WTC11 (cell line): ENCODE data around the gene ACOT2. TPM values are rescaled to one million over a fixed set of nuclear protein-coding genes. Genes with fewer than 3 reads are reported as not detected.

Experiments used
- ATAC-seq: fragments of 200-7000 bp; cut with Tn5 transposase; 2 replicates; pipeline ENCODE4 v1.10.0; 2021; ENCODE audit warnings: mild to moderate bottlenecking, moderate library complexity
- CTCF ChIA-PET: fragments of 300-600 bp; sonication (Branson Sonifier 250); formaldehyde crosslinking; loops from one replicate; lab custom pipeline; 2021; ENCODE audit warnings: antibody characterized with exemption; lab: Charles Lee
- POLR2A ChIA-PET: fragments of 350-600 bp; sonication (Branson Sonifier 250); formaldehyde crosslinking; loops from one replicate; lab custom pipeline; 2021; ENCODE audit warnings: antibody characterized with exemption; lab: Charles Lee
- DNase-seq: peaks from one replicate; pipeline ENCODE4 v3.0.0; 2021; ENCODE audit warnings: low spot score
- H3K27ac Mint-ChIP-seq: 2 replicates; pipeline ENCODE4 v1.8.0; 2021; ENCODE audit warnings: mixed read lengths
- H3K27me3 Mint-ChIP-seq: 2 replicates; pipeline ENCODE4 v1.8.0; 2021; ENCODE audit warnings: low read depth, mild to moderate bottlenecking, moderate library complexity, mixed read lengths
- H3K36me3 Mint-ChIP-seq: 2 replicates; pipeline ENCODE4 v1.8.0; 2021; ENCODE audit warnings: mixed read lengths
- H3K4me1 Mint-ChIP-seq: 2 replicates; pipeline ENCODE4 v1.8.0; 2022; ENCODE audit warnings: mixed read lengths
- H3K4me3 Mint-ChIP-seq: 2 replicates; pipeline ENCODE4 v1.8.0; 2021; ENCODE audit warnings: mild to moderate bottlenecking, moderate library complexity, mixed read lengths
- H3K9me3 Mint-ChIP-seq: 2 replicates; pipeline ENCODE4 v1.8.0; 2021; ENCODE audit warnings: mixed read lengths
- ATF6 ChIP-seq: sonication (generic); formaldehyde crosslinking; IDR thresholded peaks from 2 replicates; pipeline ENCODE4 v1.8.1; 2023; ENCODE audit warnings: mild to moderate bottlenecking, missing genetic modification reagents
- CREM ChIP-seq: sonication (generic); formaldehyde crosslinking; IDR thresholded peaks from 2 replicates; pipeline ENCODE4 v1.8.1; 2022; ENCODE audit warnings: mild to moderate bottlenecking, missing genetic modification reagents, moderate library complexity
- ESRRA ChIP-seq: sonication (generic); formaldehyde crosslinking; IDR thresholded peaks from 2 replicates; pipeline ENCODE4 v1.8.1; 2022; ENCODE audit warnings: mild to moderate bottlenecking, missing genetic modification reagents, borderline replicate concordance
- FOXJ3 ChIP-seq: sonication (generic); formaldehyde crosslinking; IDR thresholded peaks from 2 replicates; pipeline ENCODE4 v1.9.0; 2021; ENCODE audit warnings: missing genetic modification reagents, mild to moderate bottlenecking, borderline replicate concordance
- FOXK1 ChIP-seq: sonication (generic); formaldehyde crosslinking; IDR thresholded peaks from 2 replicates; pipeline ENCODE4 v1.8.0; 2022; ENCODE audit warnings: mild to moderate bottlenecking, moderate library complexity, missing genetic modification reagents
- GRHL2 ChIP-seq: fragments of 250-450 bp; sonication (Bioruptor Pico); IDR thresholded peaks from 2 replicates; pipeline ENCODE4 v1.8.0; 2022; ENCODE audit warnings: mild to moderate bottlenecking, moderate library complexity; ENCODE audit not compliant: insufficient replicate concordance, severe bottlenecking
- JAZF1 ChIP-seq: fragments of 250-450 bp; sonication (Bioruptor Pico); IDR thresholded peaks from 2 replicates; pipeline ENCODE4 v1.9.0; 2021; ENCODE audit warnings: moderate library complexity, mild to moderate bottlenecking, inconsistent platforms
- MLX ChIP-seq: sonication (generic); formaldehyde crosslinking; IDR thresholded peaks from 2 replicates; pipeline ENCODE4 v1.8.1; 2023; ENCODE audit warnings: mild to moderate bottlenecking, missing genetic modification reagents, moderate library complexity
- MXD4 ChIP-seq: fragments of 250-450 bp; sonication (Bioruptor Pico); IDR thresholded peaks from 2 replicates; pipeline ENCODE4 v1.8.0; 2021; ENCODE audit warnings: mild to moderate bottlenecking, moderate library complexity, borderline replicate concordance
- NR2C2 ChIP-seq: sonication (generic); formaldehyde crosslinking; IDR thresholded peaks from 2 replicates; pipeline ENCODE4 v1.8.0; 2022; ENCODE audit warnings: mild to moderate bottlenecking, missing genetic modification reagents
- RELA ChIP-seq: sonication (generic); formaldehyde crosslinking; IDR thresholded peaks from 2 replicates; pipeline ENCODE4 v1.8.1; 2022; ENCODE audit warnings: missing genetic modification reagents, mild to moderate bottlenecking, borderline replicate concordance
- SMAD3 ChIP-seq: sonication (generic); formaldehyde crosslinking; IDR thresholded peaks from 2 replicates; pipeline ENCODE4 v1.8.0; 2022; ENCODE audit warnings: missing genetic modification reagents, mild to moderate bottlenecking, borderline replicate concordance
- SP1 ChIP-seq: sonication (generic); formaldehyde crosslinking; conservative IDR thresholded peaks from 2 replicates; pipeline ENCODE4 v1.8.1; 2022; ENCODE audit warnings: missing genetic modification reagents
- TP53 ChIP-seq: sonication (generic); formaldehyde crosslinking; IDR thresholded peaks from 2 replicates; pipeline ENCODE4 v1.8.1; 2023; ENCODE audit warnings: mild to moderate bottlenecking, missing genetic modification reagents
- ZNF121 ChIP-seq: sonication (generic); formaldehyde crosslinking; IDR thresholded peaks from 2 replicates; pipeline ENCODE4 v1.8.0; 2023; ENCODE audit warnings: missing genetic modification reagents
- ZNF138 ChIP-seq: sonication (generic); formaldehyde crosslinking; conservative IDR thresholded peaks from 2 replicates; pipeline ENCODE4 v1.8.1; 2022; ENCODE audit warnings: mild to moderate bottlenecking, moderate library complexity, missing genetic modification reagents
- ZNF219 ChIP-seq: sonication (generic); formaldehyde crosslinking; IDR thresholded peaks from 2 replicates; pipeline ENCODE4 v1.8.0; 2023; ENCODE audit warnings: missing genetic modification reagents, mild to moderate bottlenecking, borderline replicate concordance
- ZNF263 ChIP-seq: sonication (generic); formaldehyde crosslinking; IDR thresholded peaks from 2 replicates; pipeline ENCODE4 v1.8.1; 2022; ENCODE audit warnings: low read depth, mild to moderate bottlenecking, moderate library complexity, missing genetic modification reagents
- ZNF423 ChIP-seq: fragments of 250-450 bp; sonication (Bioruptor Pico); IDR thresholded peaks from 2 replicates; pipeline ENCODE4 v2.1.2; 2022; ENCODE audit warnings: mild to moderate bottlenecking, moderate library complexity
- ZNF512 ChIP-seq: sonication (generic); formaldehyde crosslinking; IDR thresholded peaks from 2 replicates; pipeline ENCODE4 v1.8.1; 2022; ENCODE audit warnings: missing genetic modification reagents, borderline replicate concordance
- total RNA-seq: library from RNA; stranded (reverse); gene quantifications from 3 replicates; pipeline ENCODE4 v1.2.3, GENCODE V29; 2021
- TF ChIP-seq, protein P1 (sequence below): sonication (generic); formaldehyde crosslinking; IDR thresholded peaks from 2 replicates; pipeline ENCODE4 v1.8.0; 2023; ENCODE audit warnings: missing genetic modification reagents, mild to moderate bottlenecking, borderline replicate concordance
- TF ChIP-seq, protein P2 (sequence below): fragments of 250-450 bp; sonication (Bioruptor Pico); IDR thresholded peaks from 2 replicates; pipeline ENCODE4 v1.9.0; 2021; ENCODE audit warnings: mild to moderate bottlenecking

The ACOT2 gene
- total RNA-seq, 1 experiment from 2014 or later: 13.7 TPM

DNA sequence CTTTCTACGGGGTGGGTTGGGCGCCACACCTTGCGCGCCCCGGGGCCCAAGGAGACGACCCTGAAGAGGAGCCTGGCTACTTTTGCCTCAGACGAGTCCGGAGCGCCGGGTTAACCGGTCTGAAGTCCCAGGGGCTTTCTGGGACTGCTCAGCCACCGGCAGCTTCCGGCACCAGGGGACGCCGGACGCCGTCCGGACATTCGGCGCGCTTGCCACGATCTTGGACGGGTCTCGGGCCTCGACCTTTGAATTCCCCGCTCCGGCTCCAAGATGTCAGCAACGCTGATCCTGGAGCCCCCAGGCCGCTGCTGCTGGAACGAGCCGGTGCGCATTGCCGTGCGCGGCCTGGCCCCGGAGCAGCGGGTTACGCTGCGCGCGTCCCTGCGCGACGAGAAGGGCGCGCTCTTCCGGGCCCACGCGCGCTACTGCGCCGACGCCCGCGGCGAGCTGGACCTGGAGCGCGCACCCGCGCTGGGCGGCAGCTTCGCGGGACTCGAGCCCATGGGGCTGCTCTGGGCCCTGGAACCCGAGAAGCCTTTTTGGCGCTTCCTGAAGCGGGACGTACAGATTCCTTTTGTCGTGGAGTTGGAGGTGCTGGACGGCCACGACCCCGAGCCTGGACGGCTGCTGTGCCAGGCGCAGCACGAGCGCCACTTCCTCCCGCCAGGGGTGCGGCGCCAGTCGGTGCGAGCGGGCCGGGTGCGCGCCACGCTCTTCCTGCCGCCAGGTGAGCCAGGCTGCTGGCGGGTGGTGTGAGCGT is 22.9 kb downstream of the ACOT2 start, which contains the start of gene ACOT4 (continued):
- TF ChIP-seq, protein P1, sequence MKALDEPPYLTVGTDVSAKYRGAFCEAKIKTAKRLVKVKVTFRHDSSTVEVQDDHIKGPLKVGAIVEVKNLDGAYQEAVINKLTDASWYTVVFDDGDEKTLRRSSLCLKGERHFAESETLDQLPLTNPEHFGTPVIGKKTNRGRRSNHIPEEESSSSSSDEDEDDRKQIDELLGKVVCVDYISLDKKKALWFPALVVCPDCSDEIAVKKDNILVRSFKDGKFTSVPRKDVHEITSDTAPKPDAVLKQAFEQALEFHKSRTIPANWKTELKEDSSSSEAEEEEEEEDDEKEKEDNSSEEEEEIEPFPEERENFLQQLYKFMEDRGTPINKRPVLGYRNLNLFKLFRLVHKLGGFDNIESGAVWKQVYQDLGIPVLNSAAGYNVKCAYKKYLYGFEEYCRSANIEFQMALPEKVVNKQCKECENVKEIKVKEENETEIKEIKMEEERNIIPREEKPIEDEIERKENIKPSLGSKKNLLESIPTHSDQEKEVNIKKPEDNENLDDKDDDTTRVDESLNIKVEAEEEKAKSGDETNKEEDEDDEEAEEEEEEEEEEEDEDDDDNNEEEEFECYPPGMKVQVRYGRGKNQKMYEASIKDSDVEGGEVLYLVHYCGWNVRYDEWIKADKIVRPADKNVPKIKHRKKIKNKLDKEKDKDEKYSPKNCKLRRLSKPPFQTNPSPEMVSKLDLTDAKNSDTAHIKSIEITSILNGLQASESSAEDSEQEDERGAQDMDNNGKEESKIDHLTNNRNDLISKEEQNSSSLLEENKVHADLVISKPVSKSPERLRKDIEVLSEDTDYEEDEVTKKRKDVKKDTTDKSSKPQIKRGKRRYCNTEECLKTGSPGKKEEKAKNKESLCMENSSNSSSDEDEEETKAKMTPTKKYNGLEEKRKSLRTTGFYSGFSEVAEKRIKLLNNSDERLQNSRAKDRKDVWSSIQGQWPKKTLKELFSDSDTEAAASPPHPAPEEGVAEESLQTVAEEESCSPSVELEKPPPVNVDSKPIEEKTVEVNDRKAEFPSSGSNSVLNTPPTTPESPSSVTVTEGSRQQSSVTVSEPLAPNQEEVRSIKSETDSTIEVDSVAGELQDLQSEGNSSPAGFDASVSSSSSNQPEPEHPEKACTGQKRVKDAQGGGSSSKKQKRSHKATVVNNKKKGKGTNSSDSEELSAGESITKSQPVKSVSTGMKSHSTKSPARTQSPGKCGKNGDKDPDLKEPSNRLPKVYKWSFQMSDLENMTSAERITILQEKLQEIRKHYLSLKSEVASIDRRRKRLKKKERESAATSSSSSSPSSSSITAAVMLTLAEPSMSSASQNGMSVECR (CRISPR knock-in tag): peak; percentile 85
- TF ChIP-seq CREM (CRISPR knock-in tag): no peak
- TF ChIP-seq TP53 (CRISPR knock-in tag): no peak; the same call in none of the 2 replicates
- TF ChIP-seq GRHL2 (CRISPR knock-in tag): no peak

GRCh38 chr14:73594491-73594890 is 25.5 kb downstream of the ACOT2 start:
- H3K4me1 Mint-ChIP-seq: no peaks in the 10 kb centered on the region
- CTCF ChIA-PET: no interaction called here
- POLR2A ChIA-PET: no interaction called here
- ATAC-seq (no peak), DNase-seq (no peak)
- H3K4me3 Mint-ChIP-seq: no peak overlapping the region
- peaks cover 7% of the 10 kb centered on the region for H3K9me3 Mint-ChIP-seq
- peaks cover 31% of the 10 kb centered on the region for H3K27me3 Mint-ChIP-seq
- H3K36me3 Mint-ChIP-seq: no peaks in the 10 kb centered on the region; the same call in 1 of the 2 replicates
- H3K27ac Mint-ChIP-seq: no peak overlapping the region
- TF ChIP-seq ZNF138 (CRISPR knock-in tag) (no peak), ESRRA (no peak), ZNF423 (CRISPR knock-in tag) (no peak), MLX (CRISPR knock-in tag) (no peak), FOXJ3 (CRISPR knock-in tag) (no peak), NR2C2 (no peak), JAZF1 (CRISPR knock-in tag) (no peak), ZNF263 (CRISPR knock-in tag) (no peak), RELA (CRISPR knock-in tag) (no peak), SMAD3 (no peak), FOXK1 (CRISPR knock-in tag) (no peak), MXD4 (no peak), ATF6 (CRISPR knock-in tag) (no peak), ZNF219 (CRISPR knock-in tag) (no peak), ZNF121 (CRISPR knock-in tag) (no peak), ZNF512 (CRISPR knock-in tag) (no peak), SP1 (CRISPR knock-in tag) (no peak)
- TF ChIP-seq, protein P1 (CRISPR knock-in tag): no peak
- TF ChIP-seq, protein P2, sequence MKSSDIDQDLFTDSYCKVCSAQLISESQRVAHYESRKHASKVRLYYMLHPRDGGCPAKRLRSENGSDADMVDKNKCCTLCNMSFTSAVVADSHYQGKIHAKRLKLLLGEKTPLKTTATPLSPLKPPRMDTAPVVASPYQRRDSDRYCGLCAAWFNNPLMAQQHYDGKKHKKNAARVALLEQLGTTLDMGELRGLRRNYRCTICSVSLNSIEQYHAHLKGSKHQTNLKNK: no peak
